ENCODE data around the gene RMI1. TPM values are rescaled to one million over a fixed set of nuclear protein-coding genes. Genes with fewer than 3 reads are reported as not detected.

RMI1 gene
- total and polyA plus RNA-seq, 2 donors (not counting 3 experiments of a cell fraction or from before 2014, with no cell fraction given) = 1.1 to 11.5 TPM

DNA sequence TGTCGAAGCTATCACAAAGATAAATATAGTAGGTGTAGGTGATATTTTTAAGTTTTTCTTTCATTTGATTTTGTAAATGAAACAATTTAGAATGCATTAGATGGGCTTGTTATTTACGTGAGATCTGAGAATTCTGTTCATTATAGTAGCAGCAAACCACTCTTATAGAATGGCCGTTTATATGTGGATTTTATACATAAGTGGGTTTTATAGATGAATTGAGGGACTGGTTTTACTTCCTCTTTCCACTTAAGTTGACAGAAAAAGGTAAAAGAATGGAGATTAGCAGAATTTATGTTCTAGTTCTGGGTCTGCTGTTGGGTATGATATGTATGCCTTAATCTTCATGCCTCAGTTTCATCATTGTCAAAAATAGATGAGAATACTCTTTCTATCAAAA, 5.6 kb downstream of the RMI1 start:
- intact Hi-C loops (cut with micrococcal nuclease) = no loop called here
- peaks cover 4% of the 10 kb centered on the region for H3K4me1 ChIP-seq (ENCODE audit: control insufficient read depth, extremely low read depth, insufficient read depth, low read length)
- no TSS peak for BruUV-seq (replicated peaks)
- no peak overlapping the region for H3K9ac ChIP-seq (replicated peaks; ENCODE audit: extremely low read depth, insufficient read depth, low read length)
- no peaks in the 10 kb centered on the region for H3K9me3 ChIP-seq (replicated peaks; ENCODE audit: control insufficient read depth, insufficient read depth, low read length)
- H3K27ac ChIP-seq (ENCODE audit: insufficient read depth, low read depth, low read length) = no peak overlapping the region
- POLR2A ChIA-PET = no interaction called here
- FAIRE-seq (no peak), DNase-seq (ENCODE audit: low read depth, low spot score) (no peak)
- TF ChIP-seq, protein P1, sequence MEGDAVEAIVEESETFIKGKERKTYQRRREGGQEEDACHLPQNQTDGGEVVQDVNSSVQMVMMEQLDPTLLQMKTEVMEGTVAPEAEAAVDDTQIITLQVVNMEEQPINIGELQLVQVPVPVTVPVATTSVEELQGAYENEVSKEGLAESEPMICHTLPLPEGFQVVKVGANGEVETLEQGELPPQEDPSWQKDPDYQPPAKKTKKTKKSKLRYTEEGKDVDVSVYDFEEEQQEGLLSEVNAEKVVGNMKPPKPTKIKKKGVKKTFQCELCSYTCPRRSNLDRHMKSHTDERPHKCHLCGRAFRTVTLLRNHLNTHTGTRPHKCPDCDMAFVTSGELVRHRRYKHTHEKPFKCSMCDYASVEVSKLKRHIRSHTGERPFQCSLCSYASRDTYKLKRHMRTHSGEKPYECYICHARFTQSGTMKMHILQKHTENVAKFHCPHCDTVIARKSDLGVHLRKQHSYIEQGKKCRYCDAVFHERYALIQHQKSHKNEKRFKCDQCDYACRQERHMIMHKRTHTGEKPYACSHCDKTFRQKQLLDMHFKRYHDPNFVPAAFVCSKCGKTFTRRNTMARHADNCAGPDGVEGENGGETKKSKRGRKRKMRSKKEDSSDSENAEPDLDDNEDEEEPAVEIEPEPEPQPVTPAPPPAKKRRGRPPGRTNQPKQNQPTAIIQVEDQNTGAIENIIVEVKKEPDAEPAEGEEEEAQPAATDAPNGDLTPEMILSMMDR (IDR thresholded peaks at IDR 0.05; ENCODE audit: extremely low read depth in 1 of 2, insufficient read depth in 1 of 2, low read depth in 1 of 2, low read length in 2 of 2) = no peak
- TF ChIP-seq FOS (IDR thresholded peaks at IDR 0.05; ENCODE audit: borderline replicate concordance, insufficient read depth, low read length) = no peak
- TF ChIP-seq JUN (IDR thresholded peaks at IDR 0.05; ENCODE audit: borderline replicate concordance, insufficient read depth, insufficient read length, low read depth) = no peak
- TF ChIP-seq GATA2 (IDR thresholded peaks at IDR 0.05; ENCODE audit: insufficient read depth, insufficient read length, low read depth, low read length) = no peak
- no peak for TF ChIP-seq MYC (IDR thresholded peaks at IDR 0.05; ENCODE audit: low read depth, low read length)
- no peak for TF ChIP-seq EZH2 (IDR thresholded peaks at IDR 0.05; ENCODE audit: borderline replicate concordance, low read depth, low read length, severe bottlenecking)
- TF ChIP-seq, protein P2, sequence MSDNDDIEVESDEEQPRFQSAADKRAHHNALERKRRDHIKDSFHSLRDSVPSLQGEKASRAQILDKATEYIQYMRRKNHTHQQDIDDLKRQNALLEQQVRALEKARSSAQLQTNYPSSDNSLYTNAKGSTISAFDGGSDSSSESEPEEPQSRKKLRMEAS (IDR thresholded peaks at IDR 0.05; ENCODE audit: insufficient read depth, insufficient read length) = no peak
- H3K79me2 ChIP-seq (ENCODE audit: control insufficient read depth, insufficient read depth, low read length) = peaks cover 60% of the 10 kb centered on the region
- H3K27me3 ChIP-seq (ENCODE audit: control insufficient read depth in 2 of 2, insufficient read depth in 2 of 2, low read length in 2 of 2) = no peaks in the 10 kb centered on the region
- dilution Hi-C loops (cut with MboI; ENCODE audit: extremely low pct_ligation_motif_present, low sequenced_read_pairs) = no loop called here
- no peak overlapping the region for H3K4me3 ChIP-seq (replicated peaks in 1 of 3; ENCODE audit: insufficient read depth in 1 of 3, low read depth in 1 of 3, low read length in 3 of 3)
- CTCF ChIA-PET = no interaction called here
- no peak overlapping the region for H3K4me2 ChIP-seq (ENCODE audit: insufficient read depth, low read length)
- no peaks in the 10 kb centered on the region for H4K20me1 ChIP-seq (replicated peaks; ENCODE audit: control insufficient read depth, extremely low read depth, insufficient read depth, low read length)
- no peaks in the 10 kb centered on the region for H3K9me1 ChIP-seq (replicated peaks; ENCODE audit: control insufficient read depth, extremely low read depth, insufficient read depth, low read length)
- H2AFZ ChIP-seq (ENCODE audit: low read depth, low read length) = no peak overlapping the region
- no peaks in the 10 kb centered on the region for H3K36me3 ChIP-seq (ENCODE audit: control insufficient read depth in 2 of 2, extremely low read depth in 1 of 2, insufficient read depth in 2 of 2, low read length in 2 of 2)

Data from endothelial cell of umbilical vein (primary cell).